ENCODE measurements around the gene ATIC. TPM values are rescaled to one million over a fixed set of nuclear protein-coding genes. Genes with fewer than 3 reads are reported as not detected.

ATIC gene
- total RNA-seq, 1 donor from 2014 or later, result 192 TPM

- intact Hi-C loops (cut with micrococcal nuclease), result no loop called here
Observed at GRCh38 chr2:215374642-215375466, 63.0 kb downstream of the ATIC start.

- intact Hi-C loops (cut with micrococcal nuclease), result no loop called here
Observed at GRCh38 chr2:215375467-215375830, 63.6 kb downstream of the ATIC start.

GRCh38 chr2:215376103-215376780 is 64.4 kb downstream of the ATIC start:
- intact Hi-C loops (cut with micrococcal nuclease), result no loop called here

GRCh38 chr2:215377283-215377682 is 65.4 kb downstream of the ATIC start:
- intact Hi-C loops (cut with micrococcal nuclease), result no loop called here

GRCh38 chr2:215378045-215378444 is 66.2 kb downstream of the ATIC start:
- intact Hi-C loops (cut with micrococcal nuclease), result no loop called here

- intact Hi-C loops (cut with micrococcal nuclease), result no loop called here
Observed at GRCh38 chr2:215379039-215379438, 67.2 kb downstream of the ATIC start.

- intact Hi-C loops (cut with micrococcal nuclease), result no loop called here
Observed at GRCh38 chr2:215379948-215380347, 68.1 kb downstream of the ATIC start.

GRCh38 chr2:215380699-215381098 is 68.8 kb downstream of the ATIC start:
- intact Hi-C loops (cut with micrococcal nuclease), result no loop called here

GRCh38 chr2:215382011-215382410 is 70.2 kb downstream of the ATIC start:
- intact Hi-C loops (cut with micrococcal nuclease), result no loop called here

GRCh38 chr2:215382480-215382879 is 70.6 kb downstream of the ATIC start:
- intact Hi-C loops (cut with micrococcal nuclease), result no loop called here

- intact Hi-C loops (cut with micrococcal nuclease), result no loop called here
Observed at GRCh38 chr2:215383652-215384279, 71.9 kb downstream of the ATIC start.

- intact Hi-C loops (cut with micrococcal nuclease), result no loop called here
Observed at GRCh38 chr2:215384710-215385109, 72.9 kb downstream of the ATIC start.

- intact Hi-C loops (cut with micrococcal nuclease), result no loop called here
Observed at GRCh38 chr2:215386566-215386965, 74.7 kb downstream of the ATIC start.

- intact Hi-C loops (cut with micrococcal nuclease), result no loop called here
Observed at GRCh38 chr2:215388002-215388728, 76.3 kb downstream of the ATIC start.

GRCh38 chr2:215390550-215390913 is 78.7 kb downstream of the ATIC start:
- intact Hi-C loops (cut with micrococcal nuclease), result no loop called here

- intact Hi-C loops (cut with micrococcal nuclease), result no loop called here
Observed at GRCh38 chr2:215391531-215391930, 79.7 kb downstream of the ATIC start.

- intact Hi-C loops (cut with micrococcal nuclease), result no loop called here
Observed at GRCh38 chr2:215392164-215392563, 80.3 kb downstream of the ATIC start.

GRCh38 chr2:215392687-215393270 is 80.9 kb downstream of the ATIC start:
- intact Hi-C loops (cut with micrococcal nuclease), result no loop called here

GRCh38 chr2:215394102-215394805 is 82.4 kb downstream of the ATIC start:
- intact Hi-C loops (cut with micrococcal nuclease), result no loop called here

- intact Hi-C loops (cut with micrococcal nuclease), result no loop called here
Observed at GRCh38 chr2:215395687-215396460, 84.0 kb downstream of the ATIC start.
